PC-3 (cell line): ENCODE results near the gene DLEU7. TPM values are rescaled to one million over a fixed set of nuclear protein-coding genes. Genes with fewer than 3 reads are reported as not detected.

Source experiments
- ATAC-seq: fragments of 200-7000 bp; cut with Tn5 transposase; 2 replicates; pipeline ENCODE4 v1.9.1; 2020; ENCODE audit warnings: mild to moderate bottlenecking, moderate library complexity
- BruUV-seq: library from RNA; stranded (reverse); fragments of 400-500 nt; replicated peaks from 2 replicates; lab custom pipeline; 2021; lab: Mats Ljungman, UMichigan
- CTCF ChIA-PET: fragments of 300-600 bp; sonication (Branson Sonifier 250); formaldehyde crosslinking; loops from one replicate; lab custom pipeline; 2022; ENCODE audit warnings: antibody characterized with exemption; lab: Charles Lee
- POLR2A ChIA-PET: fragments of 300-600 bp; sonication (Branson Sonifier 250); formaldehyde crosslinking; loops from one replicate; lab custom pipeline; 2022; ENCODE audit warnings: antibody characterized with exemption; ENCODE audit not compliant: unreplicated experiment; lab: Charles Lee
- DNase-seq: peaks from one replicate; pipeline ENCODE4 v3.0.0-alpha.2; 2015
- H2AFZ ChIP-seq: fragments of 300-600 bp; sonication (generic); 2 replicates; pipeline ENCODE4 v1.6.0; 2016; ENCODE audit warnings: antibody characterized with exemption, low read length
- H3F3A ChIP-seq: fragments of 300-600 bp; sonication (generic); one replicate; pipeline ENCODE4 v1.6.0; 2017; ENCODE audit warnings: antibody characterized with exemption, low read length, control low read depth, mild to moderate bottlenecking; ENCODE audit not compliant: unreplicated experiment
- H3K27ac ChIP-seq: fragments of 300-600 bp; sonication (generic); 2 replicates; pipeline ENCODE4 v1.5.1; 2016; ENCODE audit warnings: mild to moderate bottlenecking, low read length
- H3K27me3 ChIP-seq: fragments of 300-600 bp; sonication (generic); 2 replicates; pipeline ENCODE4 v1.6.1; 2016; ENCODE audit warnings: low read length, mixed read lengths
- H3K36me3 ChIP-seq: fragments of 300-600 bp; sonication (generic); 2 replicates; pipeline ENCODE4 v1.6.1; 2016; ENCODE audit warnings: low read depth, mixed run types, low read length, mixed read lengths
- H3K4me1 ChIP-seq: fragments of 300-600 bp; sonication (generic); 2 replicates; pipeline ENCODE4 v1.5.1; 2016; ENCODE audit warnings: low read length; ENCODE audit not compliant: insufficient read depth
- H3K4me2 ChIP-seq: fragments of 300-600 bp; sonication (generic); 2 replicates; pipeline ENCODE4 v1.6.0; 2016; ENCODE audit warnings: low read length
- H3K4me3 ChIP-seq: fragments of 300-600 bp; sonication (generic); 2 replicates; pipeline ENCODE4 v1.5.1; 2016; ENCODE audit warnings: mild to moderate bottlenecking, low read length, mixed read lengths
- H3K79me2 ChIP-seq: fragments of 300-600 bp; sonication (generic); 2 replicates; pipeline ENCODE4 v1.6.1; 2017; ENCODE audit warnings: low read length, mixed read lengths
- H3K9ac ChIP-seq: fragments of 300-600 bp; sonication (generic); 2 replicates; pipeline ENCODE4 v1.6.0; 2016; ENCODE audit warnings: mild to moderate bottlenecking, low read length
- H3K9me2 ChIP-seq: fragments of 300-600 bp; sonication (generic); replicated peaks from 2 replicates; pipeline ENCODE4 v1.6.1; 2016; ENCODE audit warnings: mixed run types, low read length, mixed read lengths
- H3K9me3 ChIP-seq: fragments of 300-600 bp; sonication (generic); 2 replicates; pipeline ENCODE4 v1.6.1; 2016; ENCODE audit warnings: low read length, mixed read lengths
- H4K20me1 ChIP-seq: fragments of 300-600 bp; sonication (generic); 2 replicates; pipeline ENCODE4 v1.6.1; 2016; ENCODE audit warnings: low read length, mixed read lengths
- CTCF ChIP-seq: fragments of 300-600 bp; sonication (generic); conservative IDR thresholded peaks from 2 replicates; pipeline ENCODE4 v1.5.1; 2017; ENCODE audit warnings: antibody characterized with exemption, low read depth, mild to moderate bottlenecking, low read length
- EZH2 ChIP-seq: fragments of 300-600 bp; sonication (generic); IDR thresholded peaks from one replicate; pipeline ENCODE4 v1.6.1; 2017; ENCODE audit warnings: antibody characterized with exemption, mild to moderate bottlenecking, low read length; ENCODE audit not compliant: unreplicated experiment
- EZH2phosphoT487 ChIP-seq: fragments of 300-600 bp; sonication (generic); IDR thresholded peaks from 2 replicates; pipeline ENCODE4 v1.6.1; 2018; ENCODE audit warnings: mild to moderate bottlenecking, antibody characterized with exemption, low read length, borderline replicate concordance
- intact Hi-C: fragments of 100-400 bp; cut with micrococcal nuclease; formaldehyde crosslinking; loops from 2 replicates; pipeline ENCODE4 v1.9.0; 2023
- total RNA-seq: library from RNA; depleted of rRNA; stranded (reverse); fragments of >200 nt; gene quantifications from 2 replicates; pipeline ENCODE4 v1.2.3, GENCODE V29; 2014

DLEU7 gene
- total RNA-seq, 1 experiment from 2014 or later, result not detected

GRCh38 chr13:50841786-50842185, 1.7 kb downstream of the DLEU7 start:
- Histone ChIP-seq H3K9ac (no peak overlapping the region), H3K9me2 (no peaks in the 10 kb centered on the region), H3K36me3 (no peaks in the 10 kb centered on the region), H2AFZ (no peak overlapping the region), H3K9me3 (no peaks in the 10 kb centered on the region), H3K27me3 (no peaks in the 10 kb centered on the region), H3K79me2 (no peaks in the 10 kb centered on the region), H3K4me1 (no peaks in the 10 kb centered on the region), H3K27ac (no peak overlapping the region), H3K4me3 (no peak overlapping the region), H4K20me1 (no peaks in the 10 kb centered on the region), H3K4me2 (no peak overlapping the region), H3F3A (no peaks in the 10 kb centered on the region)
- ATAC-seq, result no peak
- intact Hi-C loops, result no loop called here
- TF ChIP-seq EZH2, result no peak
- no peak for TF ChIP-seq CTCF
- TF ChIP-seq EZH2phosphoT487, result no peak
- ChIA-PET POLR2A (no interaction called here), CTCF (no interaction called here)
- no peak for DNase-seq
- BruUV-seq, result no TSS peak

GRCh38 chr13:50840284-50840683, 3.2 kb downstream of the DLEU7 start:
- Histone ChIP-seq H3K9me2 (no peaks in the 10 kb centered on the region), H2AFZ (no peak overlapping the region), H3K36me3 (no peaks in the 10 kb centered on the region), H3F3A (no peaks in the 10 kb centered on the region), H3K9ac (no peak overlapping the region), H3K79me2 (no peaks in the 10 kb centered on the region), H3K4me1 (no peaks in the 10 kb centered on the region), H3K27me3 (no peaks in the 10 kb centered on the region), H3K9me3 (no peaks in the 10 kb centered on the region), H3K27ac (no peak overlapping the region), H3K4me3 (no peak overlapping the region), H3K4me2 (no peak overlapping the region), H4K20me1 (no peaks in the 10 kb centered on the region)
- ChIA-PET POLR2A (no interaction called here), CTCF (no interaction called here)
- TF ChIP-seq CTCF, result no peak
- TF ChIP-seq EZH2, result no peak
- no peak for TF ChIP-seq EZH2phosphoT487
- ATAC-seq (no peak), DNase-seq (no peak)
- intact Hi-C loops, result no loop called here
- BruUV-seq, result no TSS peak

GRCh38 chr13:50839828-50840227, 3.7 kb downstream of the DLEU7 start:
- Histone ChIP-seq H3K36me3 (no peaks in the 10 kb centered on the region), H3K4me2 (no peak overlapping the region), H2AFZ (no peak overlapping the region), H4K20me1 (no peaks in the 10 kb centered on the region), H3K4me1 (no peaks in the 10 kb centered on the region), H3K9me2 (no peaks in the 10 kb centered on the region), H3K27me3 (no peaks in the 10 kb centered on the region), H3K79me2 (no peaks in the 10 kb centered on the region), H3K9me3 (no peaks in the 10 kb centered on the region), H3K4me3 (no peak overlapping the region), H3F3A (no peaks in the 10 kb centered on the region), H3K9ac (no peak overlapping the region), H3K27ac (no peak overlapping the region)
- intact Hi-C loops, result no loop called here
- ChIA-PET CTCF (no interaction called here), POLR2A (no interaction called here)
- DNase-seq (no peak), ATAC-seq (no peak)
- TF ChIP-seq CTCF (no peak), EZH2 (no peak), EZH2phosphoT487 (no peak)
- BruUV-seq, result no TSS peak
